ENCODE measurements around the gene ASB17.

The ASB17 gene

DNA sequence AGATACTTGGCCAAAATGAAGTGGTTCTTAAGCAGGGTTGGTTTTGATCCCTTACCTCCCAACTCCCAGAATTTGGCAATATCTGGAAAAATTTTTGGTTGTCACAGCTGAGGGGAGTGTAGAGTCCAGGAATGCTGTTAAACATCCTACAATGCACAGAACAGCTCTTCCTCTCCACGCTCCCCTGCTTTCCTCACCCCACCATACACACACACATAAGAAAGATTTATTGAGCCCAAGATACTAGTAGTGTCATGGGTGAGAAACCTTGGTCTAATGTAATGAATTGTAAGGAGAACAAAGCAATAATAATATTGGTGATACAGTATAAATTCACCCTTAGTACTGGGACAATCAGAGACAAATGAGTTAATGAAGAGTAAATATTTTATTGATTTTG, 47.8 kb downstream of the ASB17 start:
- Histone ChIP-seq H3K4me3 (ENCODE audit: low read length) (no peak overlapping the region), H2AFZ (ENCODE audit: low read length) (no peak overlapping the region), H4K20me1 (ENCODE audit: insufficient read depth, low read length) (no peaks in the 10 kb centered on the region), H3K79me2 (ENCODE audit: low read length) (no peaks in the 10 kb centered on the region), H3K9me2 (replicated peaks; ENCODE audit: insufficient read depth, low read length) (no peaks in the 10 kb centered on the region), H3K27me3 (replicated peaks; ENCODE audit: insufficient read depth, low read length) (no peaks in the 10 kb centered on the region), H3K36me3 (replicated peaks; ENCODE audit: insufficient read depth, low read length) (no peaks in the 10 kb centered on the region), H3K4me1 (ENCODE audit: low read length) (no peaks in the 10 kb centered on the region), H3K4me2 (ENCODE audit: low read depth, low read length) (no peak overlapping the region), H3K9me3 (replicated peaks; ENCODE audit: insufficient read depth, low read length) (no peaks in the 10 kb centered on the region), H3K9ac (ENCODE audit: low read length) (no peak overlapping the region), H3K27ac (ENCODE audit: low read length) (no peak overlapping the region), H3F3A (ENCODE audit: insufficient read depth, low read length) (no peaks in the 10 kb centered on the region)
- TF ChIP-seq EZH2phosphoT487 (IDR thresholded peaks at IDR 0.05; ENCODE audit: low read length) (no peak), EZH2 (optimal IDR thresholded peaks at IDR 0.05; ENCODE audit: low read depth, low read length) (no peak)
- TF ChIP-seq, protein P1, sequence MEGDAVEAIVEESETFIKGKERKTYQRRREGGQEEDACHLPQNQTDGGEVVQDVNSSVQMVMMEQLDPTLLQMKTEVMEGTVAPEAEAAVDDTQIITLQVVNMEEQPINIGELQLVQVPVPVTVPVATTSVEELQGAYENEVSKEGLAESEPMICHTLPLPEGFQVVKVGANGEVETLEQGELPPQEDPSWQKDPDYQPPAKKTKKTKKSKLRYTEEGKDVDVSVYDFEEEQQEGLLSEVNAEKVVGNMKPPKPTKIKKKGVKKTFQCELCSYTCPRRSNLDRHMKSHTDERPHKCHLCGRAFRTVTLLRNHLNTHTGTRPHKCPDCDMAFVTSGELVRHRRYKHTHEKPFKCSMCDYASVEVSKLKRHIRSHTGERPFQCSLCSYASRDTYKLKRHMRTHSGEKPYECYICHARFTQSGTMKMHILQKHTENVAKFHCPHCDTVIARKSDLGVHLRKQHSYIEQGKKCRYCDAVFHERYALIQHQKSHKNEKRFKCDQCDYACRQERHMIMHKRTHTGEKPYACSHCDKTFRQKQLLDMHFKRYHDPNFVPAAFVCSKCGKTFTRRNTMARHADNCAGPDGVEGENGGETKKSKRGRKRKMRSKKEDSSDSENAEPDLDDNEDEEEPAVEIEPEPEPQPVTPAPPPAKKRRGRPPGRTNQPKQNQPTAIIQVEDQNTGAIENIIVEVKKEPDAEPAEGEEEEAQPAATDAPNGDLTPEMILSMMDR (IDR thresholded peaks at IDR 0.05; ENCODE audit: low read length), result no peak
- DNase-seq, result no peak

DNA sequence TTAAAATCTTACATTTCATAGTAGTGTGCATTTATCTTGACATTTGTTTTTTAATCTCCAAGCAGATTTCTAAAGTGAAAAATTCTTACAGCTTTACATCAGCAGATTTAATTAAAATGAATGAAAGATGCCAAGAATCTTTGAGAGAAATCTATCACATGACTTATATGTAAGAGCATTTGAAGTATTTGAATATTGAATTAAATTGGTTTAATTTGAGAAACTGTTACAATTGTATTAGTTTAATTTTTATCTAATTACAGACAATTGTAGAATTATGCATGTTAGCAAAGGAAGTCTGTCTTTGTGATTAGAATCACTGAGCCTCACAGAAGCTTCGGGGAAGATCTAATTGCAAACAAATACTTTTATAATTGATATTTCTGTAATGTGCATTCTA, 52.2 kb downstream of the ASB17 start:
- Histone ChIP-seq H2AFZ (ENCODE audit: low read length) (no peak overlapping the region), H3K4me1 (ENCODE audit: low read length) (no peaks in the 10 kb centered on the region), H3F3A (ENCODE audit: insufficient read depth, low read length) (no peaks in the 10 kb centered on the region), H3K9ac (ENCODE audit: low read length) (no peak overlapping the region), H3K79me2 (ENCODE audit: low read length) (no peaks in the 10 kb centered on the region), H4K20me1 (ENCODE audit: insufficient read depth, low read length) (no peaks in the 10 kb centered on the region), H3K27me3 (replicated peaks; ENCODE audit: insufficient read depth, low read length) (no peaks in the 10 kb centered on the region), H3K27ac (ENCODE audit: low read length) (no peak overlapping the region), H3K9me3 (replicated peaks; ENCODE audit: insufficient read depth, low read length) (no peaks in the 10 kb centered on the region), H3K36me3 (replicated peaks; ENCODE audit: insufficient read depth, low read length) (no peaks in the 10 kb centered on the region), H3K4me2 (ENCODE audit: low read depth, low read length) (no peak overlapping the region), H3K4me3 (ENCODE audit: low read length) (no peak overlapping the region), H3K9me2 (replicated peaks; ENCODE audit: insufficient read depth, low read length) (no peaks in the 10 kb centered on the region)
- no peak for DNase-seq
- TF ChIP-seq EZH2 (optimal IDR thresholded peaks at IDR 0.05; ENCODE audit: low read depth, low read length), result no peak
- TF ChIP-seq, protein P1 (IDR thresholded peaks at IDR 0.05; ENCODE audit: low read length), result no peak
- no peak for TF ChIP-seq EZH2phosphoT487 (IDR thresholded peaks at IDR 0.05; ENCODE audit: low read length)

DNA sequence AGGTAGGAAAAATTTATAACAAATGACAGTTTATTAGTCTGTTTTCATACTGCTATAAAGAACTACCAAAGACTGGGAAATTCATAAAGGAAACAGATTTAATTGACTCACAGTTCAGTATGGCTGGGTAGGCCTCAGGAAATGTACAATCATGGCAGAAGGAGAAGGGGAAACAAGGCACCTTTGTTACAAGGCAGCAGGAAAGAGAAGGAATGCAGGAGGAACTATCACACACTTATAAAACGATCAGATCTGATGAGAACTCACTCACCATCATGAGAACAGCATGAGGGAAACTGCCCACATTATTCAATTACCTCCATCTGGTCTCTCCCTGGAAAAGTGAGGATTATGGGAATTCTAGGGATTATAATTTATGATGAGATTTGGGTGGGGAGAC, 61.3 kb downstream of the ASB17 start:
- H3K9ac ChIP-seq (ENCODE audit: low read length), result no peak overlapping the region
- no peak overlapping the region for H3K4me3 ChIP-seq (ENCODE audit: low read length)
- H3K36me3 ChIP-seq (replicated peaks; ENCODE audit: insufficient read depth, low read length), result no peaks in the 10 kb centered on the region
- H3F3A ChIP-seq (ENCODE audit: insufficient read depth, low read length), result no peaks in the 10 kb centered on the region
- H3K27me3 ChIP-seq (replicated peaks; ENCODE audit: insufficient read depth, low read length), result no peaks in the 10 kb centered on the region
- no peak overlapping the region for H3K27ac ChIP-seq (ENCODE audit: low read length)
- H3K79me2 ChIP-seq (ENCODE audit: low read length), result no peaks in the 10 kb centered on the region
- no peak for DNase-seq
- H3K4me2 ChIP-seq (ENCODE audit: low read depth, low read length), result no peak overlapping the region
- H3K4me1 ChIP-seq (ENCODE audit: low read length), result no peaks in the 10 kb centered on the region
- no peak overlapping the region for H2AFZ ChIP-seq (ENCODE audit: low read length)
- TF ChIP-seq EZH2phosphoT487 (IDR thresholded peaks at IDR 0.05; ENCODE audit: low read length) (no peak), EZH2 (optimal IDR thresholded peaks at IDR 0.05; ENCODE audit: low read depth, low read length) (no peak)
- no peaks in the 10 kb centered on the region for H3K9me3 ChIP-seq (replicated peaks; ENCODE audit: insufficient read depth, low read length)
- H4K20me1 ChIP-seq (ENCODE audit: insufficient read depth, low read length), result no peaks in the 10 kb centered on the region
- no peaks in the 10 kb centered on the region for H3K9me2 ChIP-seq (replicated peaks; ENCODE audit: insufficient read depth, low read length)

Data from MM.1S (cell line).